HTR-8/SVneo (cell line): ENCODE results near the gene BRSK2.

Experiments used
- DNase-seq: peaks from one replicate; pipeline ENCODE4 v3.0.0; 2011; ENCODE audit warnings: low spot score, mixed read lengths; ENCODE audit not compliant: insufficient read length
- FAIRE-seq: peaks from 2 replicates; lab custom pipeline; 2011; peaks lifted over from hg19 to GRCh38; lab: Jason Lieb, UNC

The BRSK2 gene

GRCh38 chr11:1487851-1488574, 98.3 kb downstream of the BRSK2 start:
- DNase-seq, result no peak
- FAIRE-seq, result no peak

GRCh38 chr11:1488575-1489180, 98.9 kb downstream of the BRSK2 start:
- FAIRE-seq (no peak), DNase-seq (no peak)

- no peak for DNase-seq
- FAIRE-seq, result no peak
Observed at GRCh38 chr11:1490651-1491050, 100.9 kb downstream of the BRSK2 start.

- FAIRE-seq, result peak; percentile 92
Observed at GRCh38 chr11:1491379-1491778, 101.6 kb downstream of the BRSK2 start.

GRCh38 chr11:1493650-1494244, 104.0 kb downstream of the BRSK2 start:
- no peak for DNase-seq
- no peak for FAIRE-seq

More at GRCh38 chr11:1491379-1491778, 101.6 kb downstream of the BRSK2 start:
- DNase-seq, result no peak

- FAIRE-seq, result no peak
Observed at GRCh38 chr11:1494650-1495049, 104.9 kb downstream of the BRSK2 start.

GRCh38 chr11:1496091-1496760, 106.5 kb downstream of the BRSK2 start:
- DNase-seq (no peak), FAIRE-seq (no peak)

More at GRCh38 chr11:1494650-1495049, 104.9 kb downstream of the BRSK2 start:
- DNase-seq, result no peak

GRCh38 chr11:1496761-1497095, 107.0 kb downstream of the BRSK2 start:
- FAIRE-seq (no peak), DNase-seq (no peak)

GRCh38 chr11:1497600-1497999, 107.9 kb downstream of the BRSK2 start:
- no peak for FAIRE-seq

GRCh38 chr11:1498262-1498661, 108.5 kb downstream of the BRSK2 start:
- peak; percentile 59 for FAIRE-seq

More at GRCh38 chr11:1497600-1497999, 107.9 kb downstream of the BRSK2 start:
- no peak for DNase-seq

GRCh38 chr11:1499261-1499890, 109.6 kb downstream of the BRSK2 start:
- peak; percentile 75 for FAIRE-seq
- no peak for DNase-seq

More at GRCh38 chr11:1498262-1498661, 108.5 kb downstream of the BRSK2 start:
- DNase-seq, result no peak

- FAIRE-seq, result no peak
- DNase-seq, result no peak
Observed at GRCh38 chr11:1499899-1500298, 110.2 kb downstream of the BRSK2 start.

GRCh38 chr11:1500466-1501420, 111.0 kb downstream of the BRSK2 start:
- FAIRE-seq, result no peak
- no peak for DNase-seq

GRCh38 chr11:1501421-1502167, 111.9 kb downstream of the BRSK2 start:
- DNase-seq, result no peak
- FAIRE-seq, result no peak

GRCh38 chr11:1502168-1502953, 112.6 kb downstream of the BRSK2 start:
- FAIRE-seq, result no peak
- DNase-seq, result no peak

GRCh38 chr11:1502954-1503707, 113.4 kb downstream of the BRSK2 start:
- FAIRE-seq (no peak), DNase-seq (no peak)

- DNase-seq (no peak), FAIRE-seq (no peak)
Observed at GRCh38 chr11:1503708-1504104, 114.0 kb downstream of the BRSK2 start.
